Fibroblast of lung (primary cell): Measurements from ENCODE around the gene SLC7A14.

Experiments used
- CTCF ChIP-seq, 2 donors: IDR thresholded peaks in 1 of 2; conservative IDR thresholded peaks in 1 of 2; 1 replicate in 1 of 2; 2 replicates in 1 of 2; pipeline ENCODE4 v1.5.1; 2011 to 2012; ENCODE audit warnings: low read length in 2 of 2, control low read depth in 1 of 2, inconsistent platforms in 1 of 2, low read depth in 1 of 2, mild to moderate bottlenecking in 1 of 2
- EZH2 ChIP-seq: IDR thresholded peaks from 2 replicates; pipeline ENCODE4 v1.5.1; 2012; ENCODE audit warnings: low read length, control low read depth, mild to moderate bottlenecking; ENCODE audit errors: missing control alignments

DNA sequence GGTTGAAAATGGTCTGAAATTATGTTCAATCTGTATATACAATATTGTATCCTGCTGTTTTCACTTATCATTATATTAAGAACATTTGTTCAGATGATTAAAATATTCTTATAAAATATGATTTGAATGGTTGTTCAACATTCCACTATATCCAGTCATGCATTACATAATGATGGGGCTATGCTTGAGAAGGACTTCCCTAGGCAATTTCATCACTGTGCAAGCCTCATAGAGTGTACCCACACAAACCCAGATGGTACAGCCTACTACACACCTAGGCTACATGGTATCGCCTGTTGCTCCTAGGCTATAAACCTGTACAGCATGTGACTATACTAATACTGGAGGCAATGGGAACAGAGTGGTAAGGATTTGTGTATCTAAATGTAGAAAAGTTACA lies 30.5 kb downstream of the SLC7A14 start:
- TF ChIP-seq CTCF (conservative IDR thresholded peaks at IDR 0.05 in 1 of 2, IDR thresholded peaks at IDR 0.05 in 1 of 2; ENCODE audit: low read depth in 1 of 2, low read length in 2 of 2): no peak
- TF ChIP-seq EZH2: no peak
